GM21529 (cell line): ENCODE measurements around the gene SIKE1.
A peak's percentile ranks its signal among the peaks of the same experiment; 100 is the strongest.
"Not testable (repeated sequence)": the region's sequence is repeated elsewhere in the genome, so short reads cannot be mapped to it uniquely, and the experiment has no call there.

ENCODE experiments used
- ATAC-seq: cut with Tn5 transposase; IDR thresholded peaks from one replicate; pipeline ENCODE4 v1.9.1; 2021; ENCODE audit not compliant: unreplicated experiment

The SIKE1 gene

GRCh38 chr1:114780344-114781226 lies at the start of gene SIKE1:
SIKE1 (minus strand) TSS chr1:114780685; CDS start chr1:114780607, 78 bp downstream.
- peak; percentile 100 for ATAC-seq

- ATAC-seq = not testable (repeated sequence)
Measured at GRCh38 chr1:114830075-114830474, 49.6 kb upstream of the SIKE1 start.

- no peak for ATAC-seq
Measured at GRCh38 chr1:114828251-114828650, 47.8 kb upstream of the SIKE1 start.

GRCh38 chr1:114821978-114822377 lies 41.5 kb upstream of the SIKE1 start:
- ATAC-seq = no peak

GRCh38 chr1:114820392-114820791 lies 39.9 kb upstream of the SIKE1 start:
- ATAC-seq = no peak

GRCh38 chr1:114819869-114820268 lies 39.4 kb upstream of the SIKE1 start:
- ATAC-seq = no peak

- not testable (repeated sequence) for ATAC-seq
Measured at GRCh38 chr1:114804449-114804848, 24.0 kb upstream of the SIKE1 start.

GRCh38 chr1:114803001-114803400 lies 22.5 kb upstream of the SIKE1 start:
- no peak for ATAC-seq

- ATAC-seq = no peak
Measured at GRCh38 chr1:114794038-114794437, 13.6 kb upstream of the SIKE1 start.

- not testable (repeated sequence) for ATAC-seq
Measured at GRCh38 chr1:114790581-114790980, 10.1 kb upstream of the SIKE1 start.

GRCh38 chr1:114786440-114786839 lies 6.0 kb upstream of the SIKE1 start:
- ATAC-seq = not testable (repeated sequence)

- no peak for ATAC-seq
Measured at GRCh38 chr1:114782476-114782875, 2.0 kb upstream of the SIKE1 start.

- no peak for ATAC-seq
Measured at GRCh38 chr1:114779722-114780121, 763 bp downstream of the SIKE1 start.

GRCh38 chr1:114776726-114777125 lies 3.8 kb downstream of the SIKE1 start:
- not testable (repeated sequence) for ATAC-seq

GRCh38 chr1:114771992-114772391 lies 8.5 kb downstream of the SIKE1 start:
- no peak for ATAC-seq

GRCh38 chr1:114770989-114771388 lies 9.5 kb downstream of the SIKE1 start:
- no peak for ATAC-seq

- no peak for ATAC-seq
Measured at GRCh38 chr1:114764689-114765088, 15.8 kb downstream of the SIKE1 start.

- ATAC-seq = no peak
Measured at GRCh38 chr1:114758256-114758832, 22.1 kb downstream of the SIKE1 start.

- peak; percentile 80 for ATAC-seq
Measured at GRCh38 chr1:114757455-114758255, 22.8 kb downstream of the SIKE1 start, which contains the start of gene CSDE1. CSDE1 (minus strand) TSS chr1:114757984; CDS start chr1:114739890, 18,094 bp downstream.

GRCh38 chr1:114756949-114757454 lies 23.5 kb downstream of the SIKE1 start:
- ATAC-seq = no peak
